Sigmoid colon (tissue), 4 donors: ENCODE data around the gene TEDC1.

Experiments used
- POLR2A ChIP-seq, 2 donors: fragments of 450-650 bp; IDR thresholded peaks; one replicate each; pipeline ENCODE4 v1.6.1; 2016; ENCODE audit warnings: antibody characterized with exemption in 2 of 2, mild to moderate bottlenecking in 2 of 2, moderate library complexity in 2 of 2
- POLR2AphosphoS5 ChIP-seq, 4 donors: sonication (generic); formaldehyde crosslinking; IDR thresholded peaks; one replicate each; pipeline ENCODE4 v1.6.1; 2017; ENCODE audit warnings: antibody characterized with exemption in 4 of 4
- TF ChIP-seq, protein P1 (sequence below), 4 experiments: fragments of 450-650 bp in 3 of 4; fragments of 200-600 bp in 1 of 4; IDR thresholded peaks; one replicate each; pipeline ENCODE4 v1.5.1; 2016 to 2019; ENCODE audit warnings: antibody characterized with exemption in 4 of 4, mild to moderate bottlenecking in 3 of 4, moderate library complexity in 2 of 4

DNA sequence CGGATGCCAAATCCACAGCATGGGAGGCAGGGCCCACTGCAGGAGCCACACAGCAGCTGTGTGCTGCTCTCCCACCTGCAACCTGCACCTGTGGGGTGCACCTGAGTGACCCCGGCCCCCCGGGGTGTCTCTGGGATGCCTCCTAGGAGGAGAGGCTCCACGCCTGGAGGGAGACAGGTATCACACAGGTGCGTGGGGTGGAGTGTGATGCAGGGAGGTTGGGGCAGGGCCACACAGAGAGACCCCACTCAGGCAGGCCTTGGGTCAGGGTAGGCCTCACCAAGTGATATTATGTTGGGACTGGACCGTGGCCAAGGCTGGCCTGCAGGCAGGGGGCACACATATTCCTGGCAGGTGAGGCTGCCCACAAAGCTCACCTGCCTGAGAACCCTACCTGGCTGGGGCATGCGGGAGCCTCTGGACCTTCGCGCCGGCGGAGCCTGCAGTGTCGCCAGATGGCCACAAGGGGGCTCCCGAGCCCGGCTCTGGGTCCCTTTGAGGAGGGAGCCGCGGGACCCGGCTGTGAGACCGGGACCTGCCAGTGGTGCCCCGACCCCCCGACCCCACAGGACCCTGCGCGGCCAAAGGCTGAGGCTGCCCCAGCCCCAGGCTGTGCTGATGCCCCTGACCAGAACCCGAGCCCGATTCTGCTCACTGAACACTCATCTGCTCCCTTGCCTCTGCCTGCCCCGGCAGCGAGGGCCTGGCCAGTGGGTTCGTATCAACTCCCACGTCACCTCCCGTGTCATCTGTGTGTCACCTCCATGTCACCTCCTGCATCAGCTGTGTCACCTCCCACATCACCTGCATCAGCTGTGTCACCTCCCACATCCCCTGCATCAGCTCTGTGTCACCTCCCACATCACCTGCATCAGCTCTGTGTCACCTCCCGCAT, 46.8 kb downstream of the TEDC1 start:
- TF ChIP-seq, protein P1, sequence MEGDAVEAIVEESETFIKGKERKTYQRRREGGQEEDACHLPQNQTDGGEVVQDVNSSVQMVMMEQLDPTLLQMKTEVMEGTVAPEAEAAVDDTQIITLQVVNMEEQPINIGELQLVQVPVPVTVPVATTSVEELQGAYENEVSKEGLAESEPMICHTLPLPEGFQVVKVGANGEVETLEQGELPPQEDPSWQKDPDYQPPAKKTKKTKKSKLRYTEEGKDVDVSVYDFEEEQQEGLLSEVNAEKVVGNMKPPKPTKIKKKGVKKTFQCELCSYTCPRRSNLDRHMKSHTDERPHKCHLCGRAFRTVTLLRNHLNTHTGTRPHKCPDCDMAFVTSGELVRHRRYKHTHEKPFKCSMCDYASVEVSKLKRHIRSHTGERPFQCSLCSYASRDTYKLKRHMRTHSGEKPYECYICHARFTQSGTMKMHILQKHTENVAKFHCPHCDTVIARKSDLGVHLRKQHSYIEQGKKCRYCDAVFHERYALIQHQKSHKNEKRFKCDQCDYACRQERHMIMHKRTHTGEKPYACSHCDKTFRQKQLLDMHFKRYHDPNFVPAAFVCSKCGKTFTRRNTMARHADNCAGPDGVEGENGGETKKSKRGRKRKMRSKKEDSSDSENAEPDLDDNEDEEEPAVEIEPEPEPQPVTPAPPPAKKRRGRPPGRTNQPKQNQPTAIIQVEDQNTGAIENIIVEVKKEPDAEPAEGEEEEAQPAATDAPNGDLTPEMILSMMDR (IDR thresholded peaks at IDR 0.05) = peak; percentile 47 to 98 (median 72)
- TF ChIP-seq POLR2AphosphoS5 (IDR thresholded peaks at IDR 0.05) = no peak
- no peak for TF ChIP-seq POLR2A (IDR thresholded peaks at IDR 0.05)
